ENCODE data around the gene DAAM2. TPM values are rescaled to one million over a fixed set of nuclear protein-coding genes. Genes with fewer than 3 reads are reported as not detected.

The DAAM2 gene
- total and polyA plus RNA-seq, 2 donors (not counting 3 experiments of a cell fraction or from before 2014, with no cell fraction given) = 0.42 to 0.44 TPM

DNA sequence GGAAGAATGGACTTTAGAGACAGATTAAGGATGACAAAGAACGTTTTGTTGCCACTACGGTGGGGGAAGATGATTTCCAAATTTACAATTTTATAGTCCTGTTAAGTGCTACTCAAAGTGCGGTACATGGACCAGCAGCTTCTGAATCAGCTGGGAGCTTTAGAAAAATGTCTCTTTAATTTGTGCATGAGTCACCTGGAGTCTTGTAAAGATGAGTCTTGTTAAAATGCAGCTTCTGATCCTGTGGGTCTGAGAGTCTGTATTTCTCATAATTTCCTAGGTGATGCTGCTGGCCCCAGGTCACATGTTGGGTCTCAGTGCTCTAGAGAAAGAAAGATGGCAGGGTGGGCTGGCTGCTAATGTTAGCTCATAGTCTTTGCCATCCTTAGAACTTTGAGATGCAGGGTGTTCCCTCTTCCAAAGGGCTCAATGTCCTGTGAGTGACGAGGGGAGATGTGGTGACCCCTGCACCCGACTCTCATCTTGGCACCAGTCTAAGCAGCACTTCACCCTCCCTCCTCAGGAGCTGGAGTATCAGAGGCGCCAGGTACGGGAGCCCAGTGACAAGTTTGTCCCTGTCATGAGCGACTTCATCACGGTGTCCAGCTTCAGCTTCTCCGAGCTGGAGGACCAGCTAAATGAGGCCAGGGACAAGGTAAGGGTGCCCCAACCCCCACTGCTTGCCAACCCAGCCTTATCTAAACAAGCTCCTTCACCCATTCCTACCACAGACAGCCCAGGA, 107.5 kb downstream of the DAAM2 start:
- no peaks in the 10 kb centered on the region for H3K36me3 ChIP-seq (ENCODE audit: control insufficient read depth in 2 of 2, extremely low read depth in 1 of 2, insufficient read depth in 2 of 2, low read length in 2 of 2)
- H2AFZ ChIP-seq (ENCODE audit: low read depth, low read length) = no peak overlapping the region
- dilution Hi-C loops (cut with MboI; ENCODE audit: extremely low pct_ligation_motif_present, low sequenced_read_pairs) = no loop called here
- DNase-seq (ENCODE audit: low read depth, low spot score) (no peak), FAIRE-seq (no peak)
- no peaks in the 10 kb centered on the region for H3K79me2 ChIP-seq (ENCODE audit: control insufficient read depth, insufficient read depth, low read length)
- no peaks in the 10 kb centered on the region for H3K9me3 ChIP-seq (replicated peaks; ENCODE audit: control insufficient read depth, insufficient read depth, low read length)
- no peak overlapping the region for H3K9ac ChIP-seq (replicated peaks; ENCODE audit: extremely low read depth, insufficient read depth, low read length)
- no peaks in the 10 kb centered on the region for H3K9me1 ChIP-seq (replicated peaks; ENCODE audit: control insufficient read depth, extremely low read depth, insufficient read depth, low read length)
- CTCF ChIA-PET = interaction anchor here (1.6 to 2.6 kb wide), 2 partner anchors 34 to 538 kb away, joined by 5 to 19 read pairs; no protein-coding TSS in a partner anchor
- no peak for TF ChIP-seq FOS (IDR thresholded peaks at IDR 0.05; ENCODE audit: borderline replicate concordance, insufficient read depth, low read length)
- no peak for TF ChIP-seq JUN (IDR thresholded peaks at IDR 0.05; ENCODE audit: borderline replicate concordance, insufficient read depth, insufficient read length, low read depth)
- TF ChIP-seq POLR2AphosphoS5 (IDR thresholded peaks at IDR 0.05; ENCODE audit: insufficient read depth, low read depth, low read length) = no peak
- TF ChIP-seq GATA2 (IDR thresholded peaks at IDR 0.05; ENCODE audit: insufficient read depth, insufficient read length, low read depth, low read length) = no peak
- TF ChIP-seq EZH2 (IDR thresholded peaks at IDR 0.05; ENCODE audit: borderline replicate concordance, low read depth, low read length, severe bottlenecking) = no peak
- TF ChIP-seq, protein P1, sequence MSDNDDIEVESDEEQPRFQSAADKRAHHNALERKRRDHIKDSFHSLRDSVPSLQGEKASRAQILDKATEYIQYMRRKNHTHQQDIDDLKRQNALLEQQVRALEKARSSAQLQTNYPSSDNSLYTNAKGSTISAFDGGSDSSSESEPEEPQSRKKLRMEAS (IDR thresholded peaks at IDR 0.05; ENCODE audit: insufficient read depth, insufficient read length) = no peak
- TF ChIP-seq POLR2A (IDR thresholded peaks at IDR 0.05; ENCODE audit: low read depth, low read length) = no peak
- TF ChIP-seq, protein P2, sequence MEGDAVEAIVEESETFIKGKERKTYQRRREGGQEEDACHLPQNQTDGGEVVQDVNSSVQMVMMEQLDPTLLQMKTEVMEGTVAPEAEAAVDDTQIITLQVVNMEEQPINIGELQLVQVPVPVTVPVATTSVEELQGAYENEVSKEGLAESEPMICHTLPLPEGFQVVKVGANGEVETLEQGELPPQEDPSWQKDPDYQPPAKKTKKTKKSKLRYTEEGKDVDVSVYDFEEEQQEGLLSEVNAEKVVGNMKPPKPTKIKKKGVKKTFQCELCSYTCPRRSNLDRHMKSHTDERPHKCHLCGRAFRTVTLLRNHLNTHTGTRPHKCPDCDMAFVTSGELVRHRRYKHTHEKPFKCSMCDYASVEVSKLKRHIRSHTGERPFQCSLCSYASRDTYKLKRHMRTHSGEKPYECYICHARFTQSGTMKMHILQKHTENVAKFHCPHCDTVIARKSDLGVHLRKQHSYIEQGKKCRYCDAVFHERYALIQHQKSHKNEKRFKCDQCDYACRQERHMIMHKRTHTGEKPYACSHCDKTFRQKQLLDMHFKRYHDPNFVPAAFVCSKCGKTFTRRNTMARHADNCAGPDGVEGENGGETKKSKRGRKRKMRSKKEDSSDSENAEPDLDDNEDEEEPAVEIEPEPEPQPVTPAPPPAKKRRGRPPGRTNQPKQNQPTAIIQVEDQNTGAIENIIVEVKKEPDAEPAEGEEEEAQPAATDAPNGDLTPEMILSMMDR (IDR thresholded peaks at IDR 0.05; ENCODE audit: extremely low read depth in 1 of 2, insufficient read depth in 1 of 2, low read depth in 1 of 2, low read length in 2 of 2) = no peak
- no peak for TF ChIP-seq MYC (IDR thresholded peaks at IDR 0.05; ENCODE audit: low read depth, low read length)
- no peaks in the 10 kb centered on the region for H4K20me1 ChIP-seq (replicated peaks; ENCODE audit: control insufficient read depth, extremely low read depth, insufficient read depth, low read length)
- H3K27me3 ChIP-seq (ENCODE audit: control insufficient read depth in 2 of 2, insufficient read depth in 2 of 2, low read length in 2 of 2) = peaks cover 0 to 2% of the 10 kb centered on the region in 2 experiments
- no TSS peak for BruUV-seq (replicated peaks)
- intact Hi-C loops (cut with micrococcal nuclease) = no loop called here
- no peaks in the 10 kb centered on the region for H3K4me1 ChIP-seq (ENCODE audit: control insufficient read depth, extremely low read depth, insufficient read depth, low read length)
- POLR2A ChIA-PET = no interaction called here
- no peak overlapping the region for H3K4me2 ChIP-seq (ENCODE audit: insufficient read depth, low read length)
- H3K27ac ChIP-seq (ENCODE audit: insufficient read depth, low read depth, low read length) = no peak overlapping the region
- H3K4me3 ChIP-seq (replicated peaks in 1 of 3; ENCODE audit: insufficient read depth in 1 of 3, low read depth in 1 of 3, low read length in 3 of 3) = no peak overlapping the region
